HCT116 (cell line): ENCODE data around the gene KSR2. TPM values are rescaled to one million over a fixed set of nuclear protein-coding genes. Genes with fewer than 3 reads are reported as not detected.

ENCODE experiments used
- ATAC-seq: fragments of 200-7000 bp; cut with Tn5 transposase; 2 replicates; pipeline ENCODE4 v1.9.1; 2020; ENCODE audit warnings: mild to moderate bottlenecking, moderate library complexity
- BruUV-seq: library from RNA; stranded (reverse); fragments of 400-500 nt; replicated peaks from 2 replicates; lab custom pipeline; 2021; lab: Mats Ljungman, UMichigan
- CTCF ChIA-PET: fragments of 300-600 bp; sonication (Branson Sonifier 250); formaldehyde crosslinking; loops from one replicate; lab custom pipeline; 2021; ENCODE audit warnings: antibody characterized with exemption; lab: Charles Lee
- POLR2A ChIA-PET: fragments of 300-600, 350-600 bp; sonication (Branson Sonifier 250); formaldehyde crosslinking; loops from one replicate; lab custom pipeline; 2021; ENCODE audit warnings: antibody characterized with exemption; lab: Charles Lee
- RAD21 ChIA-PET, 2 experiments: fragments of 300-600 bp; sonication (Branson Sonifier 250); formaldehyde crosslinking; loops; one replicate each; lab custom pipeline; 2023; ENCODE audit warnings: low total read pairs in 2 of 2; ENCODE audit not compliant: uncharacterized antibody in 2 of 2, unreplicated experiment in 2 of 2, low non-redundant PET in 1 of 2; lab: Charles Lee
- DNase-seq: peaks from one replicate; pipeline ENCODE4 v3.0.0-alpha.2; 2010; ENCODE audit warnings: low read depth, low spot score
- H2AFZ ChIP-seq: fragments of 200-600 bp; shearing (Covaris generic), sonication (generic); 2 replicates; pipeline ENCODE4 v1.6.1; 2017; ENCODE audit warnings: low read depth, mixed run types, mixed read lengths, antibody characterized with exemption, low read length; ENCODE audit not compliant: poor library complexity, severe bottlenecking
- H3K27ac ChIP-seq: 2 replicates; pipeline ENCODE4 v1.5.1; 2012; ENCODE audit warnings: low read depth, low read length
- H3K27me3 ChIP-seq: fragments of 200-600 bp; sonication (generic); 2 replicates; pipeline ENCODE4 v1.6.1; 2016; ENCODE audit warnings: mixed run types, low read length, mixed read lengths; ENCODE audit not compliant: insufficient read depth
- H3K36me3 ChIP-seq, 2 experiments: fragments of 200-500 bp in 1 of 2; fragments of 200-600 bp in 1 of 2; sonication (Bioruptor generic) in 1 of 2; sonication (generic) in 1 of 2; 2 replicates each; pipeline versions ENCODE4 v1.5.1 to v1.6.1; 2014 to 2016; ENCODE audit warnings: low read length in 2 of 2, inconsistent platforms in 1 of 2, mixed read lengths in 1 of 2, mixed run types in 1 of 2; ENCODE audit not compliant: insufficient read depth in 2 of 2, control insufficient read depth in 1 of 2
- H3K4me1 ChIP-seq, 2 experiments: fragments of 200-600 bp in 1 of 2; sonication (generic) in 1 of 2; 2 replicates each; pipeline versions ENCODE4 v1.5.1 to v1.6.1; 2012 to 2017; ENCODE audit warnings: low read length in 2 of 2, inconsistent platforms in 1 of 2, mild to moderate bottlenecking in 1 of 2, mixed read lengths in 1 of 2, mixed run types in 1 of 2, moderate library complexity in 1 of 2; ENCODE audit not compliant: insufficient read depth in 2 of 2, control insufficient read depth in 1 of 2
- H3K4me2 ChIP-seq: fragments of 200-600 bp; sonication (generic); 2 replicates; pipeline ENCODE4 v1.6.1; 2017; ENCODE audit warnings: mixed run types, low read length, mixed read lengths
- H3K4me3 ChIP-seq, 2 experiments: fragments of 200-600 bp in 1 of 2; sonication (generic) in 1 of 2; replicated peaks in 1 of 2; 2 replicates each; pipeline ENCODE4 v1.5.1; 2011 to 2016; ENCODE audit warnings: low read length in 2 of 2, control low read depth in 1 of 2, low read depth in 1 of 2, mild to moderate bottlenecking in 1 of 2, mixed read lengths in 1 of 2, mixed run types in 1 of 2
- H3K79me2 ChIP-seq: fragments of 200-600 bp; sonication (generic); 2 replicates; pipeline ENCODE4 v1.6.1; 2017; ENCODE audit warnings: mild to moderate bottlenecking, mixed run types, low read length, moderate library complexity, mixed read lengths; ENCODE audit not compliant: insufficient read depth
- H3K9ac ChIP-seq: fragments of 200-600 bp; sonication (generic); 2 replicates; pipeline ENCODE4 v1.6.1; 2016; ENCODE audit warnings: low read length, mixed read lengths
- H3K9me2 ChIP-seq: fragments of 200-600 bp; sonication (generic), shearing (Covaris generic); 2 replicates; pipeline ENCODE4 v1.6.1; 2017; ENCODE audit warnings: mixed run types, mild to moderate bottlenecking, moderate library complexity; ENCODE audit not compliant: insufficient read depth
- H3K9me3 ChIP-seq, 2 experiments: fragments of 200-500 bp in 1 of 2; fragments of 200-600 bp in 1 of 2; sonication (Bioruptor generic) in 1 of 2; sonication (generic) in 1 of 2; 2 replicates each; pipeline ENCODE4 v1.6.1; 2014 to 2017; ENCODE audit warnings: low read length in 2 of 2, mixed read lengths in 2 of 2, inconsistent platforms in 1 of 2, low read depth in 1 of 2, mild to moderate bottlenecking in 1 of 2, mixed run types in 1 of 2, moderate library complexity in 1 of 2; ENCODE audit not compliant: control insufficient read depth in 1 of 2, insufficient read depth in 1 of 2
- H4K20me1 ChIP-seq: fragments of 200-600 bp; sonication (generic), shearing (Covaris generic); 2 replicates; pipeline ENCODE4 v1.6.1; 2017; ENCODE audit warnings: mixed run types, mild to moderate bottlenecking, moderate library complexity; ENCODE audit not compliant: insufficient read depth
- CBX3 ChIP-seq: IDR thresholded peaks from 2 replicates; pipeline ENCODE4 v1.6.1; 2012; ENCODE audit warnings: low read depth
- CEBPB ChIP-seq: IDR thresholded peaks from 2 replicates; pipeline ENCODE4 v1.6.1; 2012; ENCODE audit warnings: low read depth
- EGR1 ChIP-seq: IDR thresholded peaks from 2 replicates; pipeline ENCODE4 v1.6.1; 2012; ENCODE audit warnings: low read depth
- ELF1 ChIP-seq: IDR thresholded peaks from 2 replicates; pipeline ENCODE4 v1.6.1; 2012; ENCODE audit warnings: low read depth, borderline replicate concordance
- EZH2 ChIP-seq: fragments of 200-600 bp; sonication (generic); IDR thresholded peaks from 2 replicates; pipeline ENCODE4 v1.6.1; 2017; ENCODE audit warnings: antibody characterized with exemption, mixed run types
- EZH2phosphoT487 ChIP-seq: fragments of 200-600 bp; IDR thresholded peaks from 2 replicates; pipeline ENCODE4 v1.6.1; 2018; ENCODE audit warnings: antibody characterized with exemption, borderline replicate concordance
- FOSL1 ChIP-seq: IDR thresholded peaks from 2 replicates; pipeline ENCODE4 v1.6.1; 2012; ENCODE audit warnings: low read depth
- POLR2A ChIP-seq: IDR thresholded peaks from 2 replicates; pipeline ENCODE4 v1.7.0; 2011; ENCODE audit warnings: borderline replicate concordance; ENCODE audit not compliant: insufficient read depth, insufficient read length; ENCODE audit errors: extremely low read depth
- POLR2AphosphoS5 ChIP-seq: IDR thresholded peaks from 2 replicates; pipeline ENCODE4 v1.6.1; 2011; ENCODE audit warnings: mild to moderate bottlenecking, low read depth, low read length, moderate library complexity
- SIN3A ChIP-seq: IDR thresholded peaks from 2 replicates; pipeline ENCODE4 v1.6.1; 2012; ENCODE audit warnings: low read depth
- SP1 ChIP-seq: IDR thresholded peaks from 2 replicates; pipeline ENCODE4 v1.6.1; 2012; ENCODE audit warnings: low read depth
- YY1 ChIP-seq: IDR thresholded peaks from 2 replicates; pipeline ENCODE4 v1.6.1; 2011; ENCODE audit warnings: low read length, low read depth, moderate library complexity, mild to moderate bottlenecking; ENCODE audit not compliant: insufficient replicate concordance; ENCODE audit errors: extremely low read depth
- ZNF274 ChIP-seq: fragments of 200-500 bp; sonication (Bioruptor generic); IDR thresholded peaks from 2 replicates; pipeline ENCODE4 v1.6.1; 2014; ENCODE audit warnings: mild to moderate bottlenecking, low read depth, low read length, inconsistent platforms
- intact Hi-C: fragments of 100-400 bp; cut with micrococcal nuclease; formaldehyde crosslinking; loops from 2 replicates; pipeline ENCODE4 v1.10.0; 2022
- total RNA-seq: library from RNA; stranded (reverse); gene quantifications from one replicate; pipeline ENCODE4 v1.2.1, GENCODE V29; 2021; ENCODE audit not compliant: unreplicated experiment
- TF ChIP-seq, protein P1 (sequence below), 3 experiments: fragments of 200-600 bp in 1 of 3; sonication (generic) in 1 of 3; IDR thresholded peaks in 2 of 3; conservative IDR thresholded peaks in 1 of 3; 2 replicates each; pipeline ENCODE4 v1.5.1; 2012 to 2017; ENCODE audit warnings: low read depth in 2 of 3, low read length in 2 of 3, antibody characterized with exemption in 1 of 3, borderline replicate concordance in 1 of 3, control low read depth in 1 of 3, mild to moderate bottlenecking in 1 of 3, mixed read lengths in 1 of 3, mixed run types in 1 of 3, moderate library complexity in 1 of 3; ENCODE audit not compliant: insufficient read depth in 1 of 3
- TF ChIP-seq, protein P2 (sequence below): IDR thresholded peaks from 2 replicates; pipeline ENCODE4 v1.6.1; 2012

Gene KSR2
- total RNA-seq, 1 experiment from 2014 or later, result 10.1 TPM

DNA sequence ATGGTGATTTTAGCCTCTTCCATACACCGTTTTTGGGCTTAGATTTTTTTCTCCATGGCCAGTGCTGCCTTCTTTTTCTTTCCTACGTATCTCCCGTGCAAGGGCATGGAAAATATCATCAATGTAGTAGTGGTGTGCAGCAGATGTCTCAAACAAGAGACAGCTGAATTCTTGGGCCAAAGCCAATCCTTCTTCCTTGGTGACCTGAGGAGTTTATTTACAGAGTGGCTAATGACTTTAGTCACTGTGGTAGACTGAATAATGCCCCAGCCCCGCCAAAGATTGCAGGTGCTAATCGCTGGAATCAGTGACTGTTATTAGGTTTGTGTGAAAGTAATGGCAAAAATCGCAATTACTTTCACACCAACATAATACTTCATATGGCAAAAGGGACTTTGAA lies 371.8 kb downstream of the KSR2 start:
- Histone ChIP-seq H3K9me3 (no peaks in the 10 kb centered on the region), H2AFZ (no peak overlapping the region), H3K27me3 (no peaks in the 10 kb centered on the region), H3K27ac (no peak overlapping the region), H3K36me3 (no peaks in the 10 kb centered on the region; a peak in 1 of 4 replicates), H3K9me2 (no peaks in the 10 kb centered on the region), H3K4me2 (no peak overlapping the region), H3K4me3 (no peak overlapping the region), H3K79me2 (no peaks in the 10 kb centered on the region), H4K20me1 (no peaks in the 10 kb centered on the region), H3K9ac (no peak overlapping the region), H3K4me1 (peaks cover 2 to 14% of the 10 kb centered on the region in 2 experiments; a peak in 2 of 4 replicates)
- BruUV-seq, result no TSS peak
- TF ChIP-seq FOSL1 (no peak), POLR2AphosphoS5 (no peak)
- CTCF ChIA-PET, result no interaction called here
- ATAC-seq, result no peak
- RAD21 ChIA-PET, result no interaction called here
- intact Hi-C loops, result no loop called here
- POLR2A ChIA-PET, result no interaction called here
- DNase-seq, result no peak

DNA sequence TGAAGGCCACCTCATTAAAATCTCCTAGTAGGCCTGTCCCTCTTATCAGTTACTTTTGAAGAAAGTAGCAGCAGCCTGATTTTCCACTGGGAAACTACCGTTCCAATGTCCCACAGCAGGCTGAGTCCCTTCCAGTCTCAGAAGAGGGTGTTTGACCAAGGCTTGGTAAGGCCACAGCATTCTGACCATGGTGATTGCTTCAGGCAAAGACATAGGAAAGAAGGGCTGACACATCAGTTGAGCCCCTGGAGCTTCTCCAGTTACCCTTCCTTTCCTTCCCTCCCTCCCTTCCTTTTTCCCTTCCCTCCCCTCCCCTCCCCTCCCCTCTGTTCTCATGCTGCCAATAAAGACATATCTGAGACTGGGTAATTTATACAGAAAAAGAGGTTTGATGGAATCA lies 373.0 kb downstream of the KSR2 start:
- Histone ChIP-seq H3K9ac (no peak overlapping the region), H2AFZ (no peak overlapping the region), H3K4me2 (no peak overlapping the region), H3K9me3 (no peaks in the 10 kb centered on the region), H3K27me3 (no peaks in the 10 kb centered on the region), H3K27ac (no peak overlapping the region), H3K9me2 (no peaks in the 10 kb centered on the region), H3K36me3 (no peaks in the 10 kb centered on the region; a peak in 1 of 4 replicates), H3K4me3 (no peak overlapping the region), H3K4me1 (peaks cover 2 to 14% of the 10 kb centered on the region in 2 experiments; a peak in 2 of 4 replicates), H3K79me2 (no peaks in the 10 kb centered on the region), H4K20me1 (no peaks in the 10 kb centered on the region)
- ChIA-PET RAD21 (no interaction called here), CTCF (interaction anchor here (1.5 kb wide), 1 partner anchor 229 kb away, joined by 5 read pairs; no protein-coding TSS in a partner anchor), POLR2A (no interaction called here)
- DNase-seq (no peak), ATAC-seq (no peak)
- no peak for TF ChIP-seq EZH2phosphoT487
- TF ChIP-seq ELF1, result no peak
- TF ChIP-seq, protein P1, sequence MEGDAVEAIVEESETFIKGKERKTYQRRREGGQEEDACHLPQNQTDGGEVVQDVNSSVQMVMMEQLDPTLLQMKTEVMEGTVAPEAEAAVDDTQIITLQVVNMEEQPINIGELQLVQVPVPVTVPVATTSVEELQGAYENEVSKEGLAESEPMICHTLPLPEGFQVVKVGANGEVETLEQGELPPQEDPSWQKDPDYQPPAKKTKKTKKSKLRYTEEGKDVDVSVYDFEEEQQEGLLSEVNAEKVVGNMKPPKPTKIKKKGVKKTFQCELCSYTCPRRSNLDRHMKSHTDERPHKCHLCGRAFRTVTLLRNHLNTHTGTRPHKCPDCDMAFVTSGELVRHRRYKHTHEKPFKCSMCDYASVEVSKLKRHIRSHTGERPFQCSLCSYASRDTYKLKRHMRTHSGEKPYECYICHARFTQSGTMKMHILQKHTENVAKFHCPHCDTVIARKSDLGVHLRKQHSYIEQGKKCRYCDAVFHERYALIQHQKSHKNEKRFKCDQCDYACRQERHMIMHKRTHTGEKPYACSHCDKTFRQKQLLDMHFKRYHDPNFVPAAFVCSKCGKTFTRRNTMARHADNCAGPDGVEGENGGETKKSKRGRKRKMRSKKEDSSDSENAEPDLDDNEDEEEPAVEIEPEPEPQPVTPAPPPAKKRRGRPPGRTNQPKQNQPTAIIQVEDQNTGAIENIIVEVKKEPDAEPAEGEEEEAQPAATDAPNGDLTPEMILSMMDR (IDR thresholded peaks at IDR 0.05 in 2 of 3, conservative IDR thresholded peaks at IDR 0.05 in 1 of 3; ENCODE audit: borderline replicate concordance in 1 of 3, insufficient read depth in 1 of 3, low read depth in 2 of 3, low read length in 2 of 3), result no peak
- TF ChIP-seq YY1, result no peak
- no peak for TF ChIP-seq SP1
- TF ChIP-seq POLR2AphosphoS5, result no peak
- no peak for TF ChIP-seq CBX3
- no peak for TF ChIP-seq POLR2A
- TF ChIP-seq, protein P2, sequence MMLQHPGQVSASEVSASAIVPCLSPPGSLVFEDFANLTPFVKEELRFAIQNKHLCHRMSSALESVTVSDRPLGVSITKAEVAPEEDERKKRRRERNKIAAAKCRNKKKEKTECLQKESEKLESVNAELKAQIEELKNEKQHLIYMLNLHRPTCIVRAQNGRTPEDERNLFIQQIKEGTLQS, result no peak
- TF ChIP-seq ZNF274, result no peak
- TF ChIP-seq SIN3A, result no peak
- TF ChIP-seq EGR1, result no peak
- TF ChIP-seq CEBPB, result no peak
- TF ChIP-seq EZH2, result no peak
- intact Hi-C loops, result no loop called here
- no TSS peak for BruUV-seq
